ENCODE measurements around the gene EEPD1. TPM values are rescaled to one million over a fixed set of nuclear protein-coding genes. Genes with fewer than 3 reads are reported as not detected.

EEPD1 gene
- total and polyA plus RNA-seq, 2 donors (not counting 3 experiments of a cell fraction or from before 2014, with no cell fraction given): 0.40 to 0.42 TPM

- Histone ChIP-seq H3K9me3 (replicated peaks; ENCODE audit: control insufficient read depth, insufficient read depth, low read length) (no peaks in the 10 kb centered on the region), H3K79me2 (ENCODE audit: control insufficient read depth, insufficient read depth, low read length) (no peaks in the 10 kb centered on the region), H4K20me1 (replicated peaks; ENCODE audit: control insufficient read depth, extremely low read depth, insufficient read depth, low read length) (no peaks in the 10 kb centered on the region), H3K9me1 (replicated peaks; ENCODE audit: control insufficient read depth, extremely low read depth, insufficient read depth, low read length) (no peaks in the 10 kb centered on the region), H3K9ac (replicated peaks; ENCODE audit: extremely low read depth, insufficient read depth, low read length) (no peak overlapping the region), H2AFZ (ENCODE audit: low read depth, low read length) (no peak overlapping the region), H3K27me3 (ENCODE audit: control insufficient read depth in 2 of 2, insufficient read depth in 2 of 2, low read length in 2 of 2) (peaks cover 0 to 5% of the 10 kb centered on the region in 2 experiments), H3K4me3 (replicated peaks in 1 of 3; ENCODE audit: insufficient read depth in 1 of 3, low read depth in 1 of 3, low read length in 3 of 3) (no peak overlapping the region), H3K36me3 (ENCODE audit: control insufficient read depth in 2 of 2, extremely low read depth in 1 of 2, insufficient read depth in 2 of 2, low read length in 2 of 2) (no peaks in the 10 kb centered on the region), H3K27ac (ENCODE audit: insufficient read depth, low read depth, low read length) (no peak overlapping the region), H3K4me2 (ENCODE audit: insufficient read depth, low read length) (no peak overlapping the region), H3K4me1 (ENCODE audit: control insufficient read depth, extremely low read depth, insufficient read depth, low read length) (peaks cover 4% of the 10 kb centered on the region)
- CTCF ChIA-PET: no interaction called here
- dilution Hi-C loops (cut with MboI; ENCODE audit: extremely low pct_ligation_motif_present, low sequenced_read_pairs): no loop called here
- DNase-seq (ENCODE audit: low read depth, low spot score): no peak
- no peak for FAIRE-seq
- no peak for TF ChIP-seq MYC (IDR thresholded peaks at IDR 0.05; ENCODE audit: low read depth, low read length)
- no peak for TF ChIP-seq POLR2A (IDR thresholded peaks at IDR 0.05; ENCODE audit: low read depth, low read length)
- no peak for TF ChIP-seq CTCF (IDR thresholded peaks at IDR 0.05; ENCODE audit: extremely low read depth in 1 of 2, insufficient read depth in 1 of 2, low read depth in 1 of 2, low read length in 2 of 2)
- no peak for TF ChIP-seq POLR2AphosphoS5 (IDR thresholded peaks at IDR 0.05; ENCODE audit: insufficient read depth, low read depth, low read length)
- TF ChIP-seq, protein P1, sequence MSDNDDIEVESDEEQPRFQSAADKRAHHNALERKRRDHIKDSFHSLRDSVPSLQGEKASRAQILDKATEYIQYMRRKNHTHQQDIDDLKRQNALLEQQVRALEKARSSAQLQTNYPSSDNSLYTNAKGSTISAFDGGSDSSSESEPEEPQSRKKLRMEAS (IDR thresholded peaks at IDR 0.05; ENCODE audit: insufficient read depth, insufficient read length): no peak
- no peak for TF ChIP-seq JUN (IDR thresholded peaks at IDR 0.05; ENCODE audit: borderline replicate concordance, insufficient read depth, insufficient read length, low read depth)
- no peak for TF ChIP-seq EZH2 (IDR thresholded peaks at IDR 0.05; ENCODE audit: borderline replicate concordance, low read depth, low read length, severe bottlenecking)
- no peak for TF ChIP-seq FOS (IDR thresholded peaks at IDR 0.05; ENCODE audit: borderline replicate concordance, insufficient read depth, low read length)
- BruUV-seq (replicated peaks): no TSS peak
- intact Hi-C loops (cut with micrococcal nuclease): no loop called here
- POLR2A ChIA-PET: no interaction called here
These were observed 4.7 kb downstream of the EEPD1 start for GRCh38 chr7:36157527-36158320.
